Measurements from ENCODE around the gene MTA3. TPM values are rescaled to one million over a fixed set of nuclear protein-coding genes. Genes with fewer than 3 reads are reported as not detected.
A peak's percentile ranks its signal among the peaks of the same experiment; 100 is the strongest.

Gene MTA3
- total and polyA plus RNA-seq, 8 donors = 16.8 to 28.1 (median 21.6) TPM

GRCh38 chr2:42770288-42771131 lies 202.1 kb downstream of the MTA3 start:
- H3K9me3 ChIP-seq = no peaks in the 10 kb centered on the region
- no peaks in the 10 kb centered on the region for H3K36me3 ChIP-seq
- intact Hi-C loops (cut with DNase I) = no loop called here
- FAIRE-seq (no peak), DNase-seq (peak in 2 of 6 donors; percentile 40 to 56), ATAC-seq (peak; percentile 59 to 90 (median 84))
- no peaks in the 10 kb centered on the region for H3K4me1 ChIP-seq
- no peaks in the 10 kb centered on the region for H3K27me3 ChIP-seq
- no peak overlapping the region for H3K27ac ChIP-seq
- 77% methylated on average over 19 of the region's 19 CpGs for WGBS, 2 donors
- TF ChIP-seq CTCF (IDR thresholded peaks at IDR 0.05) = peak in 3 of 4 donors; percentile 14 to 38 (median 26)
- H3K4me3 ChIP-seq = no peak overlapping the region

- ATAC-seq (no peak), FAIRE-seq (no peak), DNase-seq (peak in 1 of 6 donors; percentile 58)
- 92 to 97% methylated on average over 5 of the region's 5 CpGs for WGBS, 2 donors
- H3K27ac ChIP-seq = no peak overlapping the region
- no peaks in the 10 kb centered on the region for H3K27me3 ChIP-seq
- no peak overlapping the region for H3K4me3 ChIP-seq
- intact Hi-C loops (cut with DNase I) = no loop called here
- no peaks in the 10 kb centered on the region for H3K36me3 ChIP-seq
- no peak for TF ChIP-seq CTCF (IDR thresholded peaks at IDR 0.05)
- H3K4me1 ChIP-seq = no peaks in the 10 kb centered on the region
- H3K9me3 ChIP-seq = no peaks in the 10 kb centered on the region
Measured at GRCh38 chr2:42771546-42772153, 203.2 kb downstream of the MTA3 start.

- DNase-seq (no peak), FAIRE-seq (no peak), ATAC-seq (no peak)
- 84 to 88% methylated on average over 2 of the region's 2 CpGs for WGBS, 2 donors
- intact Hi-C loops (cut with DNase I) = no loop called here
- no peak overlapping the region for H3K27ac ChIP-seq
- H3K36me3 ChIP-seq = no peaks in the 10 kb centered on the region
- no peaks in the 10 kb centered on the region for H3K4me1 ChIP-seq
- H3K9me3 ChIP-seq = no peaks in the 10 kb centered on the region
- no peak for TF ChIP-seq CTCF (IDR thresholded peaks at IDR 0.05)
- H3K4me3 ChIP-seq = no peak overlapping the region
- no peaks in the 10 kb centered on the region for H3K27me3 ChIP-seq
Measured at GRCh38 chr2:42775186-42775585, 206.8 kb downstream of the MTA3 start.

GRCh38 chr2:42775810-42776209 lies 207.4 kb downstream of the MTA3 start:
- no peak overlapping the region for H3K4me3 ChIP-seq
- H3K36me3 ChIP-seq = no peaks in the 10 kb centered on the region
- ATAC-seq (no peak), DNase-seq (no peak), FAIRE-seq (no peak)
- no peak for TF ChIP-seq CTCF (IDR thresholded peaks at IDR 0.05)
- no peak overlapping the region for H3K27ac ChIP-seq
- no peaks in the 10 kb centered on the region for H3K4me1 ChIP-seq
- no peaks in the 10 kb centered on the region for H3K27me3 ChIP-seq
- intact Hi-C loops (cut with DNase I) = no loop called here
- WGBS, 2 donors = 74 to 82% methylated on average over 3 of the region's 3 CpGs
- no peaks in the 10 kb centered on the region for H3K9me3 ChIP-seq
